ENCODE measurements around the gene ZKSCAN4. TPM values are rescaled to one million over a fixed set of nuclear protein-coding genes. Genes with fewer than 3 reads are reported as not detected.

The ZKSCAN4 gene
- total and polyA plus RNA-seq, 2 of the 8 experiments (the other 6 are each of a cell fraction or from before 2014, with no cell fraction given) = 2.2 to 6.6 TPM

- Histone ChIP-seq H3K27ac (ENCODE audit: low read depth, low read length) (no peak overlapping the region), H3K18ac (ENCODE audit: extremely low read depth, low read length) (no peak overlapping the region), H3K23ac (ENCODE audit: insufficient read length) (no peak overlapping the region), H3K4me2 (ENCODE audit: insufficient read depth in 1 of 2, low read depth in 2 of 2, low read length in 2 of 2) (peak overlapping the region; percentile 81 to 87), H2BK120ac (replicated peaks; ENCODE audit: low read depth, low read length) (no peak overlapping the region), H3K36me3 (ENCODE audit: control insufficient read depth in 2 of 4, insufficient read depth in 4 of 4, low read length in 3 of 4) (no peaks in the 10 kb centered on the region), H2BK12ac (ENCODE audit: low read depth, low read length) (no peak overlapping the region), H3K14ac (ENCODE audit: insufficient read length) (no peak overlapping the region), H4K5ac (ENCODE audit: insufficient read length, low read depth, low read length) (no peak overlapping the region), H3K23me2 (ENCODE audit: low read depth, low read length) (peaks cover 19% of the 10 kb centered on the region), H3K4ac (replicated peaks; ENCODE audit: insufficient read length, low read depth, low read length) (no peak overlapping the region), H3K4me1 (replicated peaks in 1 of 4; ENCODE audit: control insufficient read depth in 3 of 4, insufficient read depth in 4 of 4, low read length in 3 of 4) (peaks cover 0 to 2% (median under 1%) of the 10 kb centered on the region in 4 experiments; a peak in 2 of 7 replicates), H4K8ac (ENCODE audit: extremely low read depth, insufficient read depth, low read length) (no peak overlapping the region), H3K27me3 (replicated peaks in 1 of 4; ENCODE audit: control insufficient read depth in 3 of 4, extremely low read depth in 1 of 4, insufficient read depth in 3 of 4, low read length in 3 of 4) (peaks cover 17 to 42% (median 33%) of the 10 kb centered on the region in 4 experiments), H3K79me1 (ENCODE audit: low read depth, low read length) (no peaks in the 10 kb centered on the region; the same call in 1 of the 2 replicates), H3K56ac (replicated peaks; ENCODE audit: insufficient read length, low read depth, low read length) (no peak overlapping the region), H2BK15ac (ENCODE audit: low read length) (no peak overlapping the region), H3K4me3 (ENCODE audit: extremely low read depth in 1 of 4, insufficient read depth in 2 of 4, low read depth in 3 of 4, low read length in 4 of 4) (peak overlapping the region; percentile 64 to 85 (median 76)), H2AFZ (ENCODE audit: low read length) (peak overlapping the region; percentile 83), H3K9me3 (ENCODE audit: insufficient read depth in 2 of 2, low read depth in 1 of 2, low read length in 1 of 2) (no peaks in the 10 kb centered on the region), H2BK20ac (ENCODE audit: low read length) (no peak overlapping the region), H3K9ac (replicated peaks in 1 of 4; ENCODE audit: extremely low read depth in 1 of 4, low read depth in 3 of 4, low read length in 3 of 4) (peak overlapping the region in 2 of 4 experiments; percentile 45 to 49; a peak in 3 of 7 replicates), H2AK5ac (ENCODE audit: low read depth, low read length) (no peak overlapping the region), H4K20me1 (replicated peaks in 1 of 2; ENCODE audit: control insufficient read depth in 1 of 2, insufficient read depth in 2 of 2, low read length in 2 of 2) (no peaks in the 10 kb centered on the region), H3K79me2 (ENCODE audit: control insufficient read depth in 1 of 2, insufficient read depth in 2 of 2, low read length in 2 of 2) (no peaks in the 10 kb centered on the region), H2BK5ac (ENCODE audit: low read depth, low read length) (no peak overlapping the region), H4K91ac (replicated peaks; ENCODE audit: insufficient read length, low read length) (no peak overlapping the region)
- WGBS, 2 experiments (ENCODE audit: extremely low coverage in 1 of 2, insufficient coverage in 1 of 2, insufficient read length in 1 of 2, insufficient replicate concordance in 2 of 2, low coverage in 1 of 2, low lambda C conversion rate in 2 of 2, missing lambda C conversion rate in 1 of 2) = 8% methylated on average over 16 of the region's 16 CpGs; no CpG with 5 or more reads in 1 of the 2 experiments
- no peak for FAIRE-seq
- ChIA-PET POLR2A (ENCODE audit: partially characterized antibody) (interaction anchor here (0.6 to 2.0 kb wide), 5 partner anchors 8 to 133 kb away, joined by 4 to 5 read pairs (median 4); partner anchors contain the start of gene ZSCAN31), CTCF (ENCODE audit: partially characterized antibody) (interaction anchor here (0.6 to 1.5 kb wide), 3 partner anchors 9 to 737 kb away, joined by 3 to 4 read pairs (median 4); no protein-coding TSS in a partner anchor)
- DNase-seq (ENCODE audit: low read depth in 1 of 2, low spot score in 2 of 2) = peak in 1 of 2 experiments; percentile 70
- peak; percentile 26; the same call in 1 of the 2 replicates for TF ChIP-seq TAF1 (IDR thresholded peaks at IDR 0.05; ENCODE audit: low read depth, low read length)
- no peak for TF ChIP-seq E2F6 (IDR thresholded peaks at IDR 0.05)
- peak; percentile 83 for TF ChIP-seq YY1 (IDR thresholded peaks at IDR 0.05; ENCODE audit: low read depth, low read length)
- no peak for TF ChIP-seq SIX5 (IDR thresholded peaks at IDR 0.05; ENCODE audit: low read depth, low read length)
- TF ChIP-seq CBX8 (IDR thresholded peaks at IDR 0.05; ENCODE audit: borderline replicate concordance, low read depth, low read length) = no peak
- TF ChIP-seq PHF8 (conservative IDR thresholded peaks at IDR 0.05; ENCODE audit: low read depth, low read length) = 0 out of 2 replicates have a peak, but pooled peaks have one; percentile 16
- no peak for TF ChIP-seq KDM1A (IDR thresholded peaks at IDR 0.05; ENCODE audit: borderline replicate concordance, low read length)
- no peak for TF ChIP-seq CTBP2 (IDR thresholded peaks at IDR 0.05; ENCODE audit: borderline replicate concordance, insufficient read depth, insufficient read length, low read length)
- no peak for TF ChIP-seq NRF1 (IDR thresholded peaks at IDR 0.05; ENCODE audit: low read depth, low read length)
- no peak for TF ChIP-seq GTF2F1 (IDR thresholded peaks at IDR 0.05; ENCODE audit: borderline replicate concordance, low read depth, low read length)
- no peak for TF ChIP-seq CHD2 (IDR thresholded peaks at IDR 0.05; ENCODE audit: low read length)
- no peak for TF ChIP-seq TEAD4 (IDR thresholded peaks at IDR 0.05; ENCODE audit: low read depth, low read length)
Measured at GRCh38 chr6:28211840-28212509, 40.1 kb downstream of the ZKSCAN4 start.
